GM12873 (cell line): ENCODE results near the gene LSAMP.

Experiments
- CTCF ChIP-seq: IDR thresholded peaks from 2 replicates; pipeline ENCODE4 v1.5.1; 2012; ENCODE audit warnings: low read depth, mild to moderate bottlenecking, moderate library complexity, low read length, control low read depth; ENCODE audit not compliant: insufficient read depth; ENCODE audit errors: missing control alignments

LSAMP gene

DNA sequence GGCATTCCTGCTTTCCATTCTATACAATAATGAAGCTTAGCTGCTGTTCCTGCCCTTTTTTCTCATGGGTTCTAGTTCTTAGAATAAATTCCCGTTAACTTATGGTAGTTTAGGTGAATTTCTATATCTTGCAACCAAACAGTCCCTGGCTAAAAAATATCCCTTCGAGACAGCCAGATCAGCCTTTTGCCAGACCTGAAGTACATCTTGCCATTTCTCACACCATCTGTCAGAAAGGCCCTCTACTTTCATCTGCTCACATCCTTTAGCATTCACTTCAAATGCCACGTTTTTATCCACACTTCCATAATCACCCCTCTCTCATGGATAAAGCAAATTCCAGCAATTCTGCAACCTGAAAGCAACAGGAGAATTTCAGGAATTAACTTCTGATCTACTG is 676.6 kb downstream of the LSAMP start:
- no peak for TF ChIP-seq CTCF

GRCh38 chr3:115766587-115767482 is 678.5 kb downstream of the LSAMP start:
- TF ChIP-seq CTCF = no peak

GRCh38 chr3:115761927-115762305 is 683.4 kb downstream of the LSAMP start:
- TF ChIP-seq CTCF = no peak

DNA sequence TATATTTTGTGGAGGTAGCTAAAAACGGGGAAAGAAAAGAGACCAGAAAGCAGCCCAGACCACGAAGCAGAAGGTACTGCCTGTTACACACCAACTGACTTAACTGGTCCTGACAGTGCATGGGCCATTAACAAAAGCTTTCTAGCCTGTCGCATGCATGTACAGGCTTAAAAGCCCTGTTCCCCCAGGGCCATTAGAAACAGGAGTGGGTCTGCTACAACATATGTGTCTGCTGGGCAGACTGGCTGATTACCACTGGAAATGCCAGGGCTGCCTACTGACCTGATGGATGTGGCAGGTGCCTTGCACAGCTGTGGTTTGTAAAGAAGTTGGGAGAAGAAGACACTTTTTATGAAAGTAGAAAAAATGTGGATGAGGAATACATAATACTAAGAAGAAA is 684.6 kb downstream of the LSAMP start:
- no peak for TF ChIP-seq CTCF

- TF ChIP-seq CTCF = no peak
Measured at GRCh38 chr3:115758076-115758763, 687.1 kb downstream of the LSAMP start.
